ENCODE data around the gene ST8SIA6.

The ST8SIA6 gene

GRCh38 chr10:17289763-17290162 is 164.6 kb downstream of the ST8SIA6 start:
- Histone ChIP-seq H3K4me3 (ENCODE audit: insufficient read depth, low read length, poor library complexity, severe bottlenecking) (no peak overlapping the region), H3K9ac (ENCODE audit: low read length) (no peak overlapping the region), H3K27ac (ENCODE audit: low read depth, low read length) (no peak overlapping the region), H3K9me2 (replicated peaks; ENCODE audit: insufficient read depth, low read length) (no peaks in the 10 kb centered on the region), H3K36me3 (ENCODE audit: low read length) (no peaks in the 10 kb centered on the region), H3F3A (ENCODE audit: insufficient read depth) (no peaks in the 10 kb centered on the region), H3K27me3 (ENCODE audit: low read length) (no peaks in the 10 kb centered on the region), H3K4me2 (ENCODE audit: low read depth, low read length, poor library complexity, severe bottlenecking) (no peak overlapping the region), H3K79me2 (ENCODE audit: insufficient read depth, low read length) (no peaks in the 10 kb centered on the region), H3K9me3 (ENCODE audit: insufficient read depth, low read length) (no peaks in the 10 kb centered on the region), H2AFZ (ENCODE audit: low read depth, low read length, severe bottlenecking) (no peak overlapping the region), H4K20me1 (ENCODE audit: low read depth, low read length) (no peaks in the 10 kb centered on the region)
- TF ChIP-seq, protein P1, sequence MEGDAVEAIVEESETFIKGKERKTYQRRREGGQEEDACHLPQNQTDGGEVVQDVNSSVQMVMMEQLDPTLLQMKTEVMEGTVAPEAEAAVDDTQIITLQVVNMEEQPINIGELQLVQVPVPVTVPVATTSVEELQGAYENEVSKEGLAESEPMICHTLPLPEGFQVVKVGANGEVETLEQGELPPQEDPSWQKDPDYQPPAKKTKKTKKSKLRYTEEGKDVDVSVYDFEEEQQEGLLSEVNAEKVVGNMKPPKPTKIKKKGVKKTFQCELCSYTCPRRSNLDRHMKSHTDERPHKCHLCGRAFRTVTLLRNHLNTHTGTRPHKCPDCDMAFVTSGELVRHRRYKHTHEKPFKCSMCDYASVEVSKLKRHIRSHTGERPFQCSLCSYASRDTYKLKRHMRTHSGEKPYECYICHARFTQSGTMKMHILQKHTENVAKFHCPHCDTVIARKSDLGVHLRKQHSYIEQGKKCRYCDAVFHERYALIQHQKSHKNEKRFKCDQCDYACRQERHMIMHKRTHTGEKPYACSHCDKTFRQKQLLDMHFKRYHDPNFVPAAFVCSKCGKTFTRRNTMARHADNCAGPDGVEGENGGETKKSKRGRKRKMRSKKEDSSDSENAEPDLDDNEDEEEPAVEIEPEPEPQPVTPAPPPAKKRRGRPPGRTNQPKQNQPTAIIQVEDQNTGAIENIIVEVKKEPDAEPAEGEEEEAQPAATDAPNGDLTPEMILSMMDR (IDR thresholded peaks at IDR 0.05; ENCODE audit: insufficient read depth, low read length, poor library complexity, severe bottlenecking): no peak
- no peak for TF ChIP-seq EZH2phosphoT487 (conservative IDR thresholded peaks at IDR 0.05; ENCODE audit: low read length)

- H3F3A ChIP-seq (ENCODE audit: insufficient read depth): no peaks in the 10 kb centered on the region
- H3K27me3 ChIP-seq (ENCODE audit: low read length): no peaks in the 10 kb centered on the region
- H3K9me2 ChIP-seq (replicated peaks; ENCODE audit: insufficient read depth, low read length): no peaks in the 10 kb centered on the region
- no peak overlapping the region for H3K9ac ChIP-seq (ENCODE audit: low read length)
- H3K27ac ChIP-seq (ENCODE audit: low read depth, low read length): no peak overlapping the region
- H2AFZ ChIP-seq (ENCODE audit: low read depth, low read length, severe bottlenecking): no peak overlapping the region
- H3K9me3 ChIP-seq (ENCODE audit: insufficient read depth, low read length): peaks cover 7% of the 10 kb centered on the region; the same call in 1 of the 2 replicates
- no peak overlapping the region for H3K4me2 ChIP-seq (ENCODE audit: low read depth, low read length, poor library complexity, severe bottlenecking)
- TF ChIP-seq EZH2phosphoT487 (conservative IDR thresholded peaks at IDR 0.05; ENCODE audit: low read length): no peak
- TF ChIP-seq, protein P1 (IDR thresholded peaks at IDR 0.05; ENCODE audit: insufficient read depth, low read length, poor library complexity, severe bottlenecking): no peak
- no peaks in the 10 kb centered on the region for H3K36me3 ChIP-seq (ENCODE audit: low read length)
- H3K79me2 ChIP-seq (ENCODE audit: insufficient read depth, low read length): no peaks in the 10 kb centered on the region
- H3K4me3 ChIP-seq (ENCODE audit: insufficient read depth, low read length, poor library complexity, severe bottlenecking): no peak overlapping the region
- H4K20me1 ChIP-seq (ENCODE audit: low read depth, low read length): no peaks in the 10 kb centered on the region
These were observed 167.5 kb downstream of the ST8SIA6 start for GRCh38 chr10:17286562-17287550.

GRCh38 chr10:17282311-17282710 is 172.1 kb downstream of the ST8SIA6 start:
- Histone ChIP-seq H3K27ac (ENCODE audit: low read depth, low read length) (no peak overlapping the region), H3K9me3 (ENCODE audit: insufficient read depth, low read length) (peaks cover 7% of the 10 kb centered on the region; the same call in 1 of the 2 replicates), H3K79me2 (ENCODE audit: insufficient read depth, low read length) (no peaks in the 10 kb centered on the region)

More at GRCh38 chr10:17282311-17282710, 172.1 kb downstream of the ST8SIA6 start:
- no peak overlapping the region for H3K9ac ChIP-seq (ENCODE audit: low read length)
- no peak overlapping the region for H3K4me3 ChIP-seq (ENCODE audit: insufficient read depth, low read length, poor library complexity, severe bottlenecking)
- no peaks in the 10 kb centered on the region for H3K9me2 ChIP-seq (replicated peaks; ENCODE audit: insufficient read depth, low read length)
- TF ChIP-seq, protein P1 (IDR thresholded peaks at IDR 0.05; ENCODE audit: insufficient read depth, low read length, poor library complexity, severe bottlenecking): no peak
- TF ChIP-seq EZH2phosphoT487 (conservative IDR thresholded peaks at IDR 0.05; ENCODE audit: low read length): no peak
- no peaks in the 10 kb centered on the region for H3F3A ChIP-seq (ENCODE audit: insufficient read depth)
- no peak overlapping the region for H3K4me2 ChIP-seq (ENCODE audit: low read depth, low read length, poor library complexity, severe bottlenecking)
- H3K27me3 ChIP-seq (ENCODE audit: low read length): no peaks in the 10 kb centered on the region
- no peak overlapping the region for H2AFZ ChIP-seq (ENCODE audit: low read depth, low read length, severe bottlenecking)
- no peaks in the 10 kb centered on the region for H3K36me3 ChIP-seq (ENCODE audit: low read length)
- no peaks in the 10 kb centered on the region for H4K20me1 ChIP-seq (ENCODE audit: low read depth, low read length)

All from SU-DHL-6 (cell line).